Right lobe of liver (tissue), 4 donors: ENCODE data around the gene UPK3BL1.
"Not testable (repeated sequence)": the region's sequence is repeated elsewhere in the genome, so short reads cannot be mapped to it uniquely, and the experiment has no call there.

Experiments used
- CTCF ChIP-seq, 4 donors: fragments of 200-600 bp in 3 of 4; fragments of 450-650 bp in 1 of 4; IDR thresholded peaks; one replicate each; pipeline versions ENCODE4 v1.5.1 to v1.8.0; 2016 to 2022; ENCODE audit warnings: antibody characterized with exemption in 4 of 4, mild to moderate bottlenecking in 2 of 4
- POLR2A ChIP-seq: fragments of 450-650 bp; IDR thresholded peaks from one replicate; pipeline ENCODE4 v1.6.1; 2017; ENCODE audit warnings: antibody characterized with exemption, mild to moderate bottlenecking
- donor health status: DM: no; HTN: no; CAD: no.
- donor health status: DM: no; HTN: no; CAD: no.
- donor health status: DM: no; HTN: yes; CAD: no.

GRCh38 chr7:102634299-102634698 is 8.3 kb downstream of the UPK3BL1 start:
- TF ChIP-seq CTCF (IDR thresholded peaks at IDR 0.05); POLR2A: not testable (repeated sequence)
